Trophoblast cell (in vitro differentiated cells and primary cell): ENCODE measurements around the gene KDM4B.

Source experiments
- DNase-seq, 2 donors: peaks; one replicate each; pipeline ENCODE4 v3.0.0-alpha.2; 2016
- H2AFZ ChIP-seq: 2 replicates; pipeline ENCODE4 v1.6.1; 2013; ENCODE audit warnings: low read length, moderate library complexity, mild to moderate bottlenecking; ENCODE audit not compliant: insufficient read depth, poor library complexity
- H2AK5ac ChIP-seq: 2 replicates; pipeline ENCODE4 v1.6.1; 2013; ENCODE audit warnings: mild to moderate bottlenecking, low read length
- H2BK120ac ChIP-seq: 2 replicates; pipeline ENCODE4 v1.6.1; 2013; ENCODE audit warnings: low read length, mild to moderate bottlenecking, moderate library complexity; ENCODE audit not compliant: insufficient read depth, poor library complexity
- H2BK12ac ChIP-seq: 2 replicates; pipeline ENCODE4 v1.6.1; 2013; ENCODE audit warnings: mild to moderate bottlenecking, low read length, moderate library complexity
- H2BK5ac ChIP-seq: 2 replicates; pipeline ENCODE4 v1.6.1; 2013; ENCODE audit warnings: low read length, low read depth, moderate library complexity, mild to moderate bottlenecking; ENCODE audit not compliant: poor library complexity
- H3K14ac ChIP-seq: 2 replicates; pipeline ENCODE4 v1.6.1; 2013; ENCODE audit warnings: mild to moderate bottlenecking, low read length
- H3K18ac ChIP-seq: 2 replicates; pipeline ENCODE4 v1.6.1; 2013; ENCODE audit warnings: mild to moderate bottlenecking, low read length
- H3K23ac ChIP-seq: 2 replicates; pipeline ENCODE4 v1.6.1; 2013; ENCODE audit warnings: low read length
- H3K27ac ChIP-seq: 2 replicates; pipeline ENCODE4 v1.5.1; 2013; ENCODE audit warnings: low read depth, mild to moderate bottlenecking, inconsistent platforms, low read length, moderate library complexity
- H3K27me3 ChIP-seq: 2 replicates; pipeline ENCODE4 v1.6.1; 2013; ENCODE audit warnings: inconsistent platforms, mild to moderate bottlenecking, low read length, moderate library complexity; ENCODE audit not compliant: insufficient read depth
- H3K36me3 ChIP-seq, 2 experiments: 1 replicate in 1 of 2; 2 replicates in 1 of 2; pipeline ENCODE4 v1.6.1; 2013; ENCODE audit warnings: low read length in 2 of 2, mild to moderate bottlenecking in 2 of 2, moderate library complexity in 1 of 2; ENCODE audit not compliant: insufficient read depth in 2 of 2, control insufficient read depth in 1 of 2
- H3K4ac ChIP-seq: 2 replicates; pipeline ENCODE4 v1.6.1; 2013; ENCODE audit warnings: low read depth, mild to moderate bottlenecking, low read length, moderate library complexity
- H3K4me1 ChIP-seq, 2 experiments: 1 replicate in 1 of 2; 2 replicates in 1 of 2; pipeline ENCODE4 v1.6.1; 2013; ENCODE audit warnings: low read length in 2 of 2, mild to moderate bottlenecking in 2 of 2, moderate library complexity in 1 of 2; ENCODE audit not compliant: insufficient read depth in 2 of 2, control insufficient read depth in 1 of 2
- H3K4me2 ChIP-seq: 2 replicates; pipeline ENCODE4 v1.6.1; 2013; ENCODE audit warnings: inconsistent platforms, mild to moderate bottlenecking, low read length, moderate library complexity
- H3K4me3 ChIP-seq: 2 replicates; pipeline ENCODE4 v1.5.1; 2013; ENCODE audit warnings: mild to moderate bottlenecking, low read depth, low read length, inconsistent platforms
- H3K79me1 ChIP-seq: one replicate; pipeline ENCODE4 v1.6.1; 2013; ENCODE audit warnings: low read length
- H3K79me2 ChIP-seq: 2 replicates; pipeline ENCODE4 v1.6.1; 2013; ENCODE audit warnings: low read length, mild to moderate bottlenecking; ENCODE audit not compliant: control insufficient read depth, insufficient read depth, poor library complexity
- H3K9ac ChIP-seq: 2 replicates; pipeline ENCODE4 v1.6.1; 2013; ENCODE audit warnings: mild to moderate bottlenecking, low read length
- H3K9me3 ChIP-seq: 2 replicates; pipeline ENCODE4 v1.6.1; 2013; ENCODE audit warnings: low read depth, mild to moderate bottlenecking, control low read depth, inconsistent platforms, low read length; ENCODE audit not compliant: insufficient read depth
- H4K12ac ChIP-seq: 2 replicates; pipeline ENCODE4 v1.6.1; 2013; ENCODE audit warnings: low read depth, mild to moderate bottlenecking, low read length, moderate library complexity
- H4K8ac ChIP-seq: 2 replicates; pipeline ENCODE4 v1.6.1; 2013; ENCODE audit warnings: low read depth, mild to moderate bottlenecking, low read length, moderate library complexity
- H4K91ac ChIP-seq: one replicate; pipeline ENCODE4 v1.6.1; 2013; ENCODE audit warnings: low read depth, mild to moderate bottlenecking, low read length, moderate library complexity
- WGBS: extraction: QIAGEN DNeasy Blood & Tissue Kit; methylation state at CpG from one replicate; pipeline ENCODE4 v1.1.7; 2013; ENCODE audit warnings: missing lambda C conversion rate; ENCODE audit not compliant: insufficient read length, insufficient coverage; ENCODE audit errors: extremely low coverage; 5-methylcytosine and 5-hydroxymethylcytosine counted together

Gene KDM4B

GRCh38 chr19:5022066-5022860, 53.4 kb downstream of the KDM4B start:
- no peak overlapping the region for H3K27ac ChIP-seq
- H3K14ac ChIP-seq, result no peak overlapping the region
- H3K4me1 ChIP-seq, result no peaks in the 10 kb centered on the region
- H3K23ac ChIP-seq, result no peak overlapping the region
- H3K79me1 ChIP-seq, result no peaks in the 10 kb centered on the region
- no peak overlapping the region for H2BK5ac ChIP-seq
- no peak overlapping the region for H3K18ac ChIP-seq
- H3K4ac ChIP-seq, result peak overlapping the region; percentile 5
- H3K4me3 ChIP-seq, result no peak overlapping the region
- no peaks in the 10 kb centered on the region for H3K27me3 ChIP-seq
- no peak overlapping the region for H3K9ac ChIP-seq
- H2AFZ ChIP-seq, result no peak overlapping the region
- H3K36me3 ChIP-seq, result peaks cover 36 to 37% of the 10 kb centered on the region in 2 experiments
- no CpG with 5 or more reads among the region's 16 CpGs for WGBS
- H3K79me2 ChIP-seq, result peaks cover 11% of the 10 kb centered on the region
- H2AK5ac ChIP-seq, result no peak overlapping the region
- no peak overlapping the region for H2BK12ac ChIP-seq
- no peak overlapping the region for H3K4me2 ChIP-seq
- H4K91ac ChIP-seq, result no peak overlapping the region
- H4K8ac ChIP-seq, result no peak overlapping the region
- no peak overlapping the region for H2BK120ac ChIP-seq
- DNase-seq, result no peak
- peaks cover 16% of the 10 kb centered on the region for H3K9me3 ChIP-seq
- H4K12ac ChIP-seq, result no peak overlapping the region

- Histone ChIP-seq H3K4ac (peak overlapping the region; percentile 57), H3K4me1 (no peaks in the 10 kb centered on the region), H3K23ac (no peak overlapping the region), H3K14ac (no peak overlapping the region), H3K36me3 (peaks cover 30 to 35% of the 10 kb centered on the region in 2 experiments), H2AK5ac (no peak overlapping the region), H2BK12ac (no peak overlapping the region), H3K9me3 (peaks cover 16% of the 10 kb centered on the region), H3K4me3 (no peak overlapping the region), H2BK5ac (no peak overlapping the region), H3K79me2 (peaks cover 11% of the 10 kb centered on the region), H3K18ac (no peak overlapping the region), H4K12ac (no peak overlapping the region), H3K79me1 (no peaks in the 10 kb centered on the region), H3K4me2 (no peak overlapping the region), H3K9ac (no peak overlapping the region), H2AFZ (no peak overlapping the region), H3K27ac (no peak overlapping the region), H3K27me3 (no peaks in the 10 kb centered on the region), H4K8ac (no peak overlapping the region), H2BK120ac (no peak overlapping the region), H4K91ac (no peak overlapping the region)
- no CpG with 5 or more reads among the region's 19 CpGs for WGBS
- no peak for DNase-seq
Measured at GRCh38 chr19:5023128-5023571, 54.2 kb downstream of the KDM4B start.

- peaks cover 18% of the 10 kb centered on the region for H3K79me2 ChIP-seq
- no peak overlapping the region for H3K4me3 ChIP-seq
- no peaks in the 10 kb centered on the region for H3K27me3 ChIP-seq
- no CpG with 5 or more reads among the region's 10 CpGs for WGBS
- no peak overlapping the region for H2AFZ ChIP-seq
- no peak overlapping the region for H4K91ac ChIP-seq
- no peak overlapping the region for H3K9ac ChIP-seq
- no peak overlapping the region for H3K23ac ChIP-seq
- H3K9me3 ChIP-seq, result peaks cover 9% of the 10 kb centered on the region
- peaks cover 18 to 24% of the 10 kb centered on the region in 2 experiments for H3K36me3 ChIP-seq
- H3K79me1 ChIP-seq, result no peaks in the 10 kb centered on the region
- H2BK120ac ChIP-seq, result no peak overlapping the region
- no peak overlapping the region for H3K4me2 ChIP-seq
- H4K12ac ChIP-seq, result no peak overlapping the region
- no peak overlapping the region for H4K8ac ChIP-seq
- no peak overlapping the region for H3K27ac ChIP-seq
- no peak overlapping the region for H3K18ac ChIP-seq
- no peak overlapping the region for H2AK5ac ChIP-seq
- no peak overlapping the region for H2BK12ac ChIP-seq
- H3K4ac ChIP-seq, result peak overlapping the region; percentile 34
- H3K14ac ChIP-seq, result no peak overlapping the region
- peaks cover 7% of the 10 kb centered on the region in 2 experiments for H3K4me1 ChIP-seq
- H2BK5ac ChIP-seq, result no peak overlapping the region
- peak in 1 of 2 donors; percentile 53 for DNase-seq
Measured at GRCh38 chr19:5024282-5024681, 55.4 kb downstream of the KDM4B start.

- Histone ChIP-seq H3K4me1 (peaks cover 8 to 9% of the 10 kb centered on the region in 2 experiments), H3K23ac (no peak overlapping the region), H3K79me1 (no peaks in the 10 kb centered on the region), H3K79me2 (peaks cover 19% of the 10 kb centered on the region), H4K91ac (no peak overlapping the region), H3K18ac (no peak overlapping the region), H2BK12ac (no peak overlapping the region), H4K8ac (no peak overlapping the region), H3K27ac (no peak overlapping the region), H2AK5ac (no peak overlapping the region), H3K14ac (no peak overlapping the region), H3K27me3 (no peaks in the 10 kb centered on the region), H4K12ac (no peak overlapping the region), H2AFZ (no peak overlapping the region), H2BK120ac (no peak overlapping the region), H3K4me2 (no peak overlapping the region), H2BK5ac (no peak overlapping the region), H3K4me3 (no peak overlapping the region), H3K9ac (no peak overlapping the region), H3K4ac (peak overlapping the region; percentile 66), H3K36me3 (peaks cover 12 to 17% of the 10 kb centered on the region in 2 experiments), H3K9me3 (peaks cover 2% of the 10 kb centered on the region)
- DNase-seq, result no peak
- no CpG with 5 or more reads among the region's 10 CpGs for WGBS
Measured at GRCh38 chr19:5025027-5025426, 56.1 kb downstream of the KDM4B start.
